Trophoblast cell (in vitro differentiated cells and primary cell): Measurements from ENCODE around the gene MYO18A.

Experiments
- DNase-seq, 2 donors: peaks; one replicate each; pipeline ENCODE4 v3.0.0-alpha.2; 2016
- H2AFZ ChIP-seq: 2 replicates; pipeline ENCODE4 v1.6.1; 2013; ENCODE audit warnings: low read length, moderate library complexity, mild to moderate bottlenecking; ENCODE audit not compliant: insufficient read depth, poor library complexity
- H2AK5ac ChIP-seq: 2 replicates; pipeline ENCODE4 v1.6.1; 2013; ENCODE audit warnings: mild to moderate bottlenecking, low read length
- H2BK120ac ChIP-seq: 2 replicates; pipeline ENCODE4 v1.6.1; 2013; ENCODE audit warnings: low read length, mild to moderate bottlenecking, moderate library complexity; ENCODE audit not compliant: insufficient read depth, poor library complexity
- H2BK12ac ChIP-seq: 2 replicates; pipeline ENCODE4 v1.6.1; 2013; ENCODE audit warnings: mild to moderate bottlenecking, low read length, moderate library complexity
- H2BK5ac ChIP-seq: 2 replicates; pipeline ENCODE4 v1.6.1; 2013; ENCODE audit warnings: low read length, low read depth, moderate library complexity, mild to moderate bottlenecking; ENCODE audit not compliant: poor library complexity
- H3K14ac ChIP-seq: 2 replicates; pipeline ENCODE4 v1.6.1; 2013; ENCODE audit warnings: mild to moderate bottlenecking, low read length
- H3K18ac ChIP-seq: 2 replicates; pipeline ENCODE4 v1.6.1; 2013; ENCODE audit warnings: mild to moderate bottlenecking, low read length
- H3K23ac ChIP-seq: 2 replicates; pipeline ENCODE4 v1.6.1; 2013; ENCODE audit warnings: low read length
- H3K27ac ChIP-seq: 2 replicates; pipeline ENCODE4 v1.5.1; 2013; ENCODE audit warnings: low read depth, mild to moderate bottlenecking, inconsistent platforms, low read length, moderate library complexity
- H3K27me3 ChIP-seq: 2 replicates; pipeline ENCODE4 v1.6.1; 2013; ENCODE audit warnings: inconsistent platforms, mild to moderate bottlenecking, low read length, moderate library complexity; ENCODE audit not compliant: insufficient read depth
- H3K36me3 ChIP-seq, 2 experiments: 1 replicate in 1 of 2; 2 replicates in 1 of 2; pipeline ENCODE4 v1.6.1; 2013; ENCODE audit warnings: low read length in 2 of 2, mild to moderate bottlenecking in 2 of 2, moderate library complexity in 1 of 2; ENCODE audit not compliant: insufficient read depth in 2 of 2, control insufficient read depth in 1 of 2
- H3K4ac ChIP-seq: 2 replicates; pipeline ENCODE4 v1.6.1; 2013; ENCODE audit warnings: low read depth, mild to moderate bottlenecking, low read length, moderate library complexity
- H3K4me1 ChIP-seq, 2 experiments: 1 replicate in 1 of 2; 2 replicates in 1 of 2; pipeline ENCODE4 v1.6.1; 2013; ENCODE audit warnings: low read length in 2 of 2, mild to moderate bottlenecking in 2 of 2, moderate library complexity in 1 of 2; ENCODE audit not compliant: insufficient read depth in 2 of 2, control insufficient read depth in 1 of 2
- H3K4me2 ChIP-seq: 2 replicates; pipeline ENCODE4 v1.6.1; 2013; ENCODE audit warnings: inconsistent platforms, mild to moderate bottlenecking, low read length, moderate library complexity
- H3K4me3 ChIP-seq: 2 replicates; pipeline ENCODE4 v1.5.1; 2013; ENCODE audit warnings: mild to moderate bottlenecking, low read depth, low read length, inconsistent platforms
- H3K79me1 ChIP-seq: one replicate; pipeline ENCODE4 v1.6.1; 2013; ENCODE audit warnings: low read length
- H3K79me2 ChIP-seq: 2 replicates; pipeline ENCODE4 v1.6.1; 2013; ENCODE audit warnings: low read length, mild to moderate bottlenecking; ENCODE audit not compliant: control insufficient read depth, insufficient read depth, poor library complexity
- H3K9ac ChIP-seq: 2 replicates; pipeline ENCODE4 v1.6.1; 2013; ENCODE audit warnings: mild to moderate bottlenecking, low read length
- H3K9me3 ChIP-seq: 2 replicates; pipeline ENCODE4 v1.6.1; 2013; ENCODE audit warnings: low read depth, mild to moderate bottlenecking, control low read depth, inconsistent platforms, low read length; ENCODE audit not compliant: insufficient read depth
- H4K12ac ChIP-seq: 2 replicates; pipeline ENCODE4 v1.6.1; 2013; ENCODE audit warnings: low read depth, mild to moderate bottlenecking, low read length, moderate library complexity
- H4K8ac ChIP-seq: 2 replicates; pipeline ENCODE4 v1.6.1; 2013; ENCODE audit warnings: low read depth, mild to moderate bottlenecking, low read length, moderate library complexity
- H4K91ac ChIP-seq: one replicate; pipeline ENCODE4 v1.6.1; 2013; ENCODE audit warnings: low read depth, mild to moderate bottlenecking, low read length, moderate library complexity
- WGBS: extraction: QIAGEN DNeasy Blood & Tissue Kit; methylation state at CpG from one replicate; pipeline ENCODE4 v1.1.7; 2013; ENCODE audit warnings: missing lambda C conversion rate; ENCODE audit not compliant: insufficient read length, insufficient coverage; ENCODE audit errors: extremely low coverage; 5-methylcytosine and 5-hydroxymethylcytosine counted together

MYO18A gene

DNA sequence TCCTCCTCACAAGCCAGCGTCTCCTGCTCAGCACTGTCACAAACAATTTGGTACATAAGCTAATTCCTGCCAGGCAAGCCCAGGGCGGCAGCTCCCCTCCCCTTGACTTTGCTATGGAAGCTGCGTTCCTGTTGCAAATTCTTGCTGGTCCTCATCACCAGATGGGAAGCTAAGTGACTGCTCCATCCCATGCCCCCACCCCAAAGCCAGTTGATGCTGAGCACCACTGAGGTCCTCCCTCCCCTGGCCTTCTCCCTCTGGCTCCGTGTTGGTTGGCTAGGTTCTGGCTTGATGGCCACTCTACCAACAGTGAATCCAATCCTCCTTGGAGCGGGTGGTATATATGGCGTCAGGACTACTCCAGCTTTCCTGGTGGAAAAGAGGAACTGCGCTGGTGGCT is 102.9 kb downstream of the MYO18A start:
- Histone ChIP-seq H3K4ac (no peak overlapping the region), H4K91ac (no peak overlapping the region), H3K4me3 (peak overlapping the region; percentile 40), H3K18ac (no peak overlapping the region), H3K79me2 (no peaks in the 10 kb centered on the region), H2BK5ac (no peak overlapping the region), H3K14ac (no peak overlapping the region), H3K27me3 (no peaks in the 10 kb centered on the region), H2AFZ (no peak overlapping the region), H3K4me1 (no peaks in the 10 kb centered on the region), H3K27ac (no peak overlapping the region), H3K9ac (no peak overlapping the region), H3K4me2 (no peak overlapping the region), H3K36me3 (peaks cover 29 to 32% of the 10 kb centered on the region in 2 experiments), H2BK12ac (no peak overlapping the region), H3K9me3 (peaks cover 2% of the 10 kb centered on the region), H2BK120ac (no peak overlapping the region), H2AK5ac (no peak overlapping the region), H4K8ac (no peak overlapping the region), H4K12ac (no peak overlapping the region), H3K79me1 (no peaks in the 10 kb centered on the region), H3K23ac (no peak overlapping the region)
- WGBS: no CpG with 5 or more reads among the region's 7 CpGs
- DNase-seq: no peak

DNA sequence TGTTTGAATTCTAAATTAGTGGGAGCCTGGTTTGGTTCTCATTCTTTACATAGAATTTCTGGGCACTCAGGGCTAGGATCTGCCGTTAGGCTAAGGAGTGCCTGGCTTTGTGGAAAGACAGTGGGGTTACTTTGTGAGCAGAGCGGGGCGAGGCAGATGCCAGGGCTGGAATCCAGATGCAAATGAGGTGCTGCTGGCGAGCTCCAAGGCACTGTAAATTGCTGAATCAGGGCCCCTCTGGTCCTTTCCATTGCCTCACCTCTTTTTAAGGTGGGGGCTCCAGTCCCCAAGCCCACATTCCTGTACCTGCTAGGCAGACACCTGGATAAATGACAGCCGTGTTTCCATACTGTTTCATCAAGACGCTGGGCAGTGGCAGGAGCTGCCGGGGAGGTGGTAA is 103.5 kb downstream of the MYO18A start:
- H2AFZ ChIP-seq: no peak overlapping the region
- H3K18ac ChIP-seq: no peak overlapping the region
- H3K14ac ChIP-seq: no peak overlapping the region
- no peak overlapping the region for H3K23ac ChIP-seq
- H3K79me1 ChIP-seq: no peaks in the 10 kb centered on the region
- no peak overlapping the region for H2BK5ac ChIP-seq
- no peak for DNase-seq
- H2AK5ac ChIP-seq: no peak overlapping the region
- no peak overlapping the region for H3K4me3 ChIP-seq
- no peak overlapping the region for H3K4me2 ChIP-seq
- no peak overlapping the region for H2BK120ac ChIP-seq
- no peak overlapping the region for H2BK12ac ChIP-seq
- no peak overlapping the region for H3K27ac ChIP-seq
- no peaks in the 10 kb centered on the region for H3K79me2 ChIP-seq
- no peaks in the 10 kb centered on the region for H3K27me3 ChIP-seq
- peaks cover 25 to 27% of the 10 kb centered on the region in 2 experiments for H3K36me3 ChIP-seq
- no peak overlapping the region for H3K9ac ChIP-seq
- no CpG with 5 or more reads among the region's 7 CpGs for WGBS
- H3K9me3 ChIP-seq: peaks cover 2% of the 10 kb centered on the region
- H4K12ac ChIP-seq: no peak overlapping the region
- no peak overlapping the region for H4K8ac ChIP-seq
- H4K91ac ChIP-seq: no peak overlapping the region
- H3K4ac ChIP-seq: no peak overlapping the region
- no peaks in the 10 kb centered on the region for H3K4me1 ChIP-seq

GRCh38 chr17:29076087-29076486 is 104.1 kb downstream of the MYO18A start:
- Histone ChIP-seq H2BK12ac (no peak overlapping the region), H3K4me3 (no peak overlapping the region), H3K14ac (no peak overlapping the region), H3K9ac (no peak overlapping the region), H3K9me3 (peaks cover 2% of the 10 kb centered on the region), H4K12ac (no peak overlapping the region), H2BK5ac (no peak overlapping the region), H3K18ac (no peak overlapping the region), H3K79me2 (no peaks in the 10 kb centered on the region), H3K36me3 (peaks cover 22 to 26% of the 10 kb centered on the region in 2 experiments), H3K23ac (no peak overlapping the region), H3K4me2 (no peak overlapping the region), H4K91ac (no peak overlapping the region), H3K27ac (no peak overlapping the region), H3K4me1 (no peaks in the 10 kb centered on the region), H4K8ac (no peak overlapping the region), H3K4ac (no peak overlapping the region), H3K79me1 (no peaks in the 10 kb centered on the region), H3K27me3 (no peaks in the 10 kb centered on the region), H2AK5ac (no peak overlapping the region), H2BK120ac (no peak overlapping the region), H2AFZ (no peak overlapping the region)
- WGBS: no CpG with 5 or more reads among the region's 6 CpGs
- no peak for DNase-seq

- Histone ChIP-seq H3K18ac (no peak overlapping the region), H3K79me1 (no peaks in the 10 kb centered on the region), H3K9me3 (no peaks in the 10 kb centered on the region), H2BK5ac (no peak overlapping the region), H3K4ac (no peak overlapping the region), H2AFZ (no peak overlapping the region), H3K14ac (no peak overlapping the region), H3K23ac (no peak overlapping the region), H3K36me3 (peaks cover 10 to 16% of the 10 kb centered on the region in 2 experiments), H4K91ac (no peak overlapping the region), H2AK5ac (no peak overlapping the region), H3K4me3 (no peak overlapping the region), H3K4me2 (no peak overlapping the region), H3K9ac (no peak overlapping the region), H2BK12ac (no peak overlapping the region), H4K8ac (no peak overlapping the region), H2BK120ac (no peak overlapping the region), H3K27ac (no peak overlapping the region), H3K79me2 (no peaks in the 10 kb centered on the region), H3K27me3 (no peaks in the 10 kb centered on the region), H3K4me1 (no peaks in the 10 kb centered on the region), H4K12ac (no peak overlapping the region)
- no peak for DNase-seq
- no CpG with 5 or more reads among the region's 12 CpGs for WGBS
These were observed 105.7 kb downstream of the MYO18A start for GRCh38 chr17:29074488-29074887.
